GM21717 (cell line): Measurements from ENCODE around the gene TMEM178B.

Experiments
- ATAC-seq: cut with Tn5 transposase; IDR thresholded peaks from one replicate; pipeline ENCODE4 v1.9.1; 2021; ENCODE audit warnings: mild to moderate bottlenecking, moderate library complexity; ENCODE audit not compliant: unreplicated experiment

The TMEM178B gene

GRCh38 chr7:141415999-141416398, 342.1 kb downstream of the TMEM178B start:
- no peak for ATAC-seq

DNA sequence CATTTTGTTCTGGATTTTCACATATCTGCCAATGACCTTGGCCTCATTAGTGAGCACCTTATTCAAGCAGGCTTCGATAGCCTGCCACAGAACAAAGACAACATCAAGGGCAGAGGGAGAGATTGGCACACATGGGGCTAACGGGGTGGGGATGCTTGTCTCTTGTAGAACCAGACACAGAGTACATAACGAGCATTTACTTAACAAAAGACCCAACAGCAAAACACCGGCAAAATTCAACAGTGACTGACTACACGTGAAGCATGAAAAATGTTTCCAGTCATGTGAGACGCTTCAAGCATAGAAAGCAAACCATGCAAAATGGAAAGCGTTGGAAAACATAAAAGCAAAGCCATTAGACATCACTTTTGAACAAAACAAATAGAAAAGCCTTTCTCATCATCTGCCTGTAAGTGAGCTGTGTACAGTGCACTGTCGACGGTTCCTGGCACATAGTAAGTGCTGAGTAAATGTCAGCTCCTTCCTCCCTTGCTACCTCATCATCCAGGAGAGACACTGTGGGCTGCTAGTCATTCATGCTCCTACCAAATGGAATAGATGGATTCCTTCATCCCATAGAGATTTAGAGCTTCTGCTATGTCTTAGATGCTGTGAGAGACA, 342.9 kb downstream of the TMEM178B start:
- no peak for ATAC-seq

DNA sequence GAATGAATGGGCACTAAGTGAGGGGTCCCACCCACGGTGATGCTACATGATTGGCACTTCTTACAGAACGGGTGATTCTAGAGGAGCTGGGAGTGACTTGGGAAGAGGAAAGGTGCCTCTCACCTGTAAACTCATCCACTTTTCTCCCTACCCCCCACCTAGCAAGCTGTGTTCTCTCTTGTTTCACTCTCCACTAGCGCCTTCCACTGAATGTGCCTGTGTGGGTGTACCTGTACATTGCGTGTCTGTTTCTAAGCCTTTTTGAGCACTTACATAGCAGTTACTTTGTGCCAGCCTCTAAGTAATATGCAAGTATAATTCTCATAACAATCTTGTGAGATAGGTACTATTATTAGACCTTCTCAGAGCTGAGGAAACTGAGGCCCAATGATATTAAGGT, 343.6 kb downstream of the TMEM178B start:
- no peak for ATAC-seq

GRCh38 chr7:141418066-141418465, 344.2 kb downstream of the TMEM178B start:
- no peak for ATAC-seq

DNA sequence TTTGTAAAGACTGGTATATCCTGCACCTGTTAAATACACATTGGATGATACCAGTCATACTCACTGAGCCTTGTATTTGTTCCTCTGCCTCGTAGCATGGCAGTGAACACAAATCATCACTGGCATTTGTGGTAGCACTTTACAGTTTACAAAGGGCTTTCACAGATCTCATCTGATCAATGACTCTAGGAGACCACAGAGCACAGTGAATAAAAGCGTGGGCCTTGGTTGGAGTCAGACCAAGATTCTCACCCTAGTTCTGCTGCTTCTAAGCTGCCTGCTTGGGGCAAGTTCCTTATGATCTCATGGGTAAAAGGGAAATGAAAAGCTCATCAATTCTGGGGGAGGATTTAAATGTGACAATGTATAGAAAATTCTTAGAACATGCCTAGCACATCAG, 347.4 kb downstream of the TMEM178B start:
- ATAC-seq = no peak

GRCh38 chr7:141427134-141427533, 353.3 kb downstream of the TMEM178B start:
- ATAC-seq = no peak

- ATAC-seq = no peak
Observed at GRCh38 chr7:141430455-141431139, 356.7 kb downstream of the TMEM178B start.

- ATAC-seq = no peak
Observed at GRCh38 chr7:141431140-141431479, 357.2 kb downstream of the TMEM178B start.

DNA sequence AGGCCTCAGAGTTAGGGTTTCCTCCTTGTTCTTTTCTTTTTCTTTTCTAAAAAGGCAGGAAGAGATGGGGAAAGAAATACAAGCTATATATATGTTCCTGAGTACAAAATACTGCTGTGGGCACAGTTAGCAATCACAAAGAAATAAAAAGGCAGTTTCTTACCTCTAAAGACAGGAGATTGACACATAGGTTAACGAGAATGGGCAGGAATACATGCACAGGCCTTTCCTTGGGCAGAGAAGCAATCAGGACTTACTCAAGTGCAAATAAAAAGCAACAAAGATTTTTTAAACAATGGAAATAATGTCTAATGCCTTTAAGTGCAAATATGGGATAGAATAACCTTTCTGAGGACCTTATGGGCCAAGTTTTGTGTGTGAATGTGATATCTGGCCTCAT, 357.8 kb downstream of the TMEM178B start:
- ATAC-seq = no peak

- no peak for ATAC-seq
Observed at GRCh38 chr7:141433698-141434097, 359.8 kb downstream of the TMEM178B start.

GRCh38 chr7:141436139-141436538, 362.3 kb downstream of the TMEM178B start:
- ATAC-seq = no peak

DNA sequence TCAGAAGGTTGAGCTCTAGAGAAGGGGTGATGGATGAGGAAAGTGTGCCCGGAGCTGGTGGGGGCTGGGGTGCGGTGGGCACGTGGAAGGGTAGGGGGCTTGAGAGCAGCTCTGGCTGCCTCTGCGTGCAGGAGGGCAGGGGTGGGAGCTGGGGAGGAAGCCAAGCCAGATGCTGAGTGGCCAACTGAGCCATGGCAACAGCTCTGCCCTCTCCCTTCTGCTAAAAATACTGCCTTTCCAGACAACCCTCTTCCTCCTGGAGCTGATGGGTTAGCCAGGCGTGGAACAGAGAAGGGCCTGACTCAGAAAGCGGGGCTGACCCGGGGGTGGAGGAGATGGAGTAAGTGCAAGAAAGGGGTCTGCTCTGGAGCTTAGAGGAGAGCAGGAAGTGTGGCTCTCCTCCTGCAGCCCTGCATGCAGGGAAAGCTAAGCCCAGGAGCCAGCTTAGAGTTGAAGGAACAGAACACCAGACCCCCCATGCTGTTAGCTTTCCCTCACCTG, 362.8 kb downstream of the TMEM178B start:
- ATAC-seq = no peak

GRCh38 chr7:141439164-141439563, 365.3 kb downstream of the TMEM178B start:
- ATAC-seq = no peak

GRCh38 chr7:141439776-141440175, 365.9 kb downstream of the TMEM178B start:
- ATAC-seq = no peak

DNA sequence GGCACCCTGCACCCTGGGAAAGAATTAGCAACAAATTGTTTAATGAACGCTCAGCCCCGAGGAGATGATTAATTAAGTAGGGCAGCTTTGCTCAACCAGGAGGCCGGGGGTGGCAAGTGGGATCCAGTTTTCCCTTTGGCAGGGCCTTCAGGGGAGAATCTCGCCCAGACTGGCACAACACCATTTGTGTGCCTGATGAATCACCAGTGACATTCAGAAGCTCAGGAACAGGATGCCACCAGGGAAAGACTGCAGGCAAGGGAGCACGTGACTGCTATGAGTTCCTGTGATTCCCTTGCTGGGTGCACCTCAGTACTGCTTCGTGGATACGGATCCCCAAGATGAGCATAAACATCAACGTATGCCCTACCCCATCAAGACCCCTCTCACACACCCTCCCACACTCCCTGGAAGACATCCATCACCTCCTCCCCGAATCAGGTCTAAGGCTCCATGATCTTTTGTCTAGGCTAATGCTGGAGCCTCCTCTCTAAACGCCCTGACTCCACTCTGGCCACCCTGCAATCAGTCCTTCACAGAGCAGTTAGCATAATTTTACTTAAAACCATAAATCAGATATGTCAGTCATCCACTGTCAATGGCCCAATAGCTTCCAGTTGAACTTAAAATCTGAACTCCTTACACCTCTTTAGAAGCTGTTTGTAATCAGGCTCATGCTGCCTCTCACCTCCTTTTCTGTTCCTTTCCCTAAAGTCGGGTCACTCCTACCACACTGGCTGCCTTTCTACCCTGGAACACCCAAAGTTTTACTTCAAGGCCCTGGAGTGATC, 368.2 kb downstream of the TMEM178B start:
- no peak for ATAC-seq

GRCh38 chr7:141442781-141443180, 368.9 kb downstream of the TMEM178B start:
- ATAC-seq = no peak

GRCh38 chr7:141444961-141445360, 371.1 kb downstream of the TMEM178B start:
- ATAC-seq = no peak

- ATAC-seq = no peak
Observed at GRCh38 chr7:141451232-141451631, 377.4 kb downstream of the TMEM178B start.

GRCh38 chr7:141452911-141453310, 379.0 kb downstream of the TMEM178B start:
- peak; percentile 75 for ATAC-seq

DNA sequence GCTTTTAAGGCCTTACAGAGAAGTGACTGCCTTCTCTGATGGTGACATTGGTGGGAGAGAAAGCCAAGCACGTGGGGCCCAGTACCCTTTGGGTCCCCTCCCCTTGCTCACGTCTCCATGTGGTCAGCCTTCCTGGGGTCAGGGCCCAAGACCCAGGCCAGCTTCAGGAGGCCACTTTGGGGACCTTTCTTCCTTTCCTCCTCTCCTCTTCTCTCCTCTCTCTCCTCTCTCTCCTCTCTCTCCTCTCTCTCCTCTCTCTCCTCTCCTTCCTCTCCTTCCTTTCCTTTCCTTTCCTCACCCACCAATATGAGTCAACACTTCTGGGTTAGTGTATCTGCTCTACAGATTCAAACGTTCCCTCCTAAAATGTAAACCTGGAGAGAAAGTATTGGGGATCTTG, 380.5 kb downstream of the TMEM178B start:
- ATAC-seq = no peak

GRCh38 chr7:141455723-141456122, 381.9 kb downstream of the TMEM178B start:
- no peak for ATAC-seq

GRCh38 chr7:141456298-141456697, 382.4 kb downstream of the TMEM178B start:
- no peak for ATAC-seq
